HepG2 (cell line): ENCODE data around the gene LRRC45. TPM values are rescaled to one million over a fixed set of nuclear protein-coding genes. Genes with fewer than 3 reads are reported as not detected.

Experiments
- HDAC1 ChIP-seq: sonication (generic); formaldehyde crosslinking; IDR thresholded peaks from 2 replicates; pipeline ENCODE4 v1.5.1; 2020; ENCODE audit warnings: mild to moderate bottlenecking, missing genetic modification reagents
- IRF2 ChIP-seq: IDR thresholded peaks from 2 replicates; pipeline ENCODE4 v1.6.1; 2018; ENCODE audit warnings: missing genetic modification reagents, missing compliant biosample characterization
- ISX ChIP-seq: sonication (generic); formaldehyde crosslinking; conservative IDR thresholded peaks from 2 replicates; pipeline ENCODE4 v1.5.0; 2020; ENCODE audit warnings: missing genetic modification reagents
- KAT7 ChIP-seq: IDR thresholded peaks from 2 replicates; pipeline ENCODE4 v1.6.1; 2018; ENCODE audit warnings: borderline replicate concordance, missing compliant biosample characterization
- NPAS2 ChIP-seq: sonication (generic); formaldehyde crosslinking; IDR thresholded peaks from 2 replicates; pipeline ENCODE4 v1.8.0; 2022; ENCODE audit warnings: mild to moderate bottlenecking, missing genetic modification reagents, borderline replicate concordance
- RXRB ChIP-seq: IDR thresholded peaks from 2 replicates; pipeline ENCODE4 v1.6.1; 2016; ENCODE audit warnings: borderline replicate concordance, missing genetic modification reagents, missing compliant biosample characterization
- SP4 ChIP-seq: sonication (generic); formaldehyde crosslinking; IDR thresholded peaks from 2 replicates; pipeline ENCODE4 v1.8.1; 2023; ENCODE audit warnings: mild to moderate bottlenecking, missing genetic modification reagents
- TOE1 ChIP-seq: sonication (generic); formaldehyde crosslinking; IDR thresholded peaks from 2 replicates; pipeline ENCODE4 v1.4.0; 2020; ENCODE audit warnings: mild to moderate bottlenecking, missing genetic modification reagents
- YY1 ChIP-seq: IDR thresholded peaks from 2 replicates; pipeline ENCODE4 v1.6.1; 2011; ENCODE audit warnings: low read length, low read depth, moderate library complexity, mild to moderate bottlenecking; ENCODE audit not compliant: insufficient read depth, insufficient replicate concordance
- ZFYVE20 ChIP-seq: sonication (generic); formaldehyde crosslinking; IDR thresholded peaks from 2 replicates; pipeline ENCODE4 v1.8.0; 2023; ENCODE audit warnings: low read depth, mild to moderate bottlenecking, moderate library complexity, missing genetic modification reagents, borderline replicate concordance
- ZNF564 ChIP-seq: sonication (generic); formaldehyde crosslinking; IDR thresholded peaks from 2 replicates; pipeline ENCODE4 v1.8.1; 2023; ENCODE audit warnings: mild to moderate bottlenecking, missing genetic modification reagents
- polyA plus RNA-seq, 8 experiments: library from polyadenylated mRNA; depleted of rRNA in 3 of 8; stranded (reverse) in 7 of 8; unstranded in 1 of 8; fragments of >200 nt; fragmentation: Illumina TruSeq in 4 of 8; extraction: Trizol in 4 of 8; gene quantifications; 2 replicates each; pipeline versions ENCODE4 v1.2.1 to v1.2.3, GENCODE V29; 2011 to 2016; ENCODE audit warnings: low read depth in 4 of 8, missing spikeins in 1 of 8, mixed read lengths in 1 of 8; ENCODE audit not compliant: insufficient read depth in 1 of 8
- total RNA-seq, 5 experiments: library from RNA; depleted of rRNA; stranded (reverse); fragments of >200 nt; fragmentation: Illumina TruSeq; extraction: Trizol; gene quantifications; 2 replicates each; pipeline ENCODE4 v1.2.3, GENCODE V29; 2016; ENCODE audit warnings: low read depth in 1 of 5
- TF ChIP-seq, protein P1 (sequence below): sonication (generic); formaldehyde crosslinking; IDR thresholded peaks from 2 replicates; pipeline ENCODE4 v1.9.0; 2021; ENCODE audit warnings: missing genetic modification reagents, borderline replicate concordance
- TF ChIP-seq, protein P2 (sequence below): sonication (generic); formaldehyde crosslinking; IDR thresholded peaks from 2 replicates; pipeline ENCODE4 v1.8.1; 2023; ENCODE audit warnings: mild to moderate bottlenecking, missing genetic modification reagents
- TF ChIP-seq, protein P3 (sequence below): sonication (generic); formaldehyde crosslinking; IDR thresholded peaks from 2 replicates; pipeline ENCODE4 v1.5.1; 2020; ENCODE audit warnings: mild to moderate bottlenecking, missing genetic modification reagents
- TF ChIP-seq, protein P4 (sequence below): sonication (generic); formaldehyde crosslinking; IDR thresholded peaks from 2 replicates; pipeline ENCODE4 v1.8.0; 2022; ENCODE audit warnings: mild to moderate bottlenecking, missing genetic modification reagents, borderline replicate concordance
- TF ChIP-seq, protein P5 (sequence below): sonication (generic); formaldehyde crosslinking; IDR thresholded peaks from 2 replicates; pipeline ENCODE4 v1.5.1; 2020; ENCODE audit warnings: missing genetic modification reagents, mild to moderate bottlenecking, borderline replicate concordance
- TF ChIP-seq, protein P6 (sequence below): sonication (generic); formaldehyde crosslinking; conservative IDR thresholded peaks from 2 replicates; pipeline ENCODE4 v1.4.0; 2020; ENCODE audit warnings: missing genetic modification reagents

The LRRC45 gene
- total and polyA plus RNA-seq, 2 of the 13 experiments (the other 11 are each of a cell fraction or from before 2014, with no cell fraction given): 11.6 to 48.1 TPM

DNA sequence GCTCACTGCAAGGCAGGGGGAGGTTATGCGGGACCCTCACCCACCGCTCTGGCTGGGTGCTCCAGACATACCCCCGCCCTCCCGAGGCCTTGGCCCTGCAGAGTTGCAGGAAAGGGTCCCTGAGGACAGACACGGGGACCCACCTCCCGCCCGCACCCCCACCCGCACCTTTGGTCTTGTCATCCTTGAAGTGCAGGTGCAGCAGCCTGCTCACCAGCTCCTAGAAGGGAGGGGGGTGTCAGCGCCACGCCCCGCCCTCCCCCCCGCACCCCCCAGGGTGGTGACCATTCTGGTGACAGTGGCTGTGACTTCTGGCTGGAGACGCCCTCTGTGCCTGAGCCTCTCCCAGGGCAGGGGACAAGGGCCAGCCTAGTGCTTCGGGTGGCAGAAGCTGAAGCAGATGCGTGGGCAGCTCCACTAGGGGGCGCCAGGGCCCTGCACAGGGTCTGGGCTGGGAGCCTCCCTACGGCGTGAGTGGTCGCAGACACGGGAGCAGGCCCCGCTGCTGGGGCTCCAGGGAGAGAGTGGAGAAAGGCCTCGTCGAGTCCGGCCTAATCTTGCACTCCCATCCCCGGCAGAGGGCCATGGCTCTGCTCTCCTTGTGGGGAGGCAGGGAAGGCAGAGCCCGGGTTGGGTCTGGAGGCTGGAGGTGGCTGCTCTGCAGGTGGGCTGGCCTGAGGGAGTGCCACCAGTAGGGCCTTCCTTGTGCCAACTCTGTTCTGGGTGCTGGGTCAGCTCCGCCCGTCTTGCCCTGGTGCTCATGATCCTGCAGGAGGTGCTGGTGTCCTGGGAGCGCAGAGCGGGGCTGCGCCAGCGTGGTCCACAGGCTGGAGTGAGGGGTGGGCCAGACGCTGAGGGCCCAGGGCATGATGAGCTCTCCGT is 3.2 kb upstream of the LRRC45 start (continued):
- TF ChIP-seq NPAS2 (CRISPR knock-in tag) (no peak), IRF2 (peak; percentile 47; the same call in 1 of the 2 replicates), ZFYVE20 (CRISPR knock-in tag) (no peak), ISX (CRISPR knock-in tag) (no peak), RXRB (0 out of 2 replicates have a peak, but pooled peaks have one; percentile 42), SP4 (CRISPR knock-in tag) (no peak), YY1 (peak; percentile 30), ZNF564 (CRISPR knock-in tag) (no peak), KAT7 (CRISPR knock-in tag) (peak; percentile 67; the same call in 1 of the 2 replicates), TOE1 (CRISPR knock-in tag) (peak; percentile 10; the same call in 1 of the 2 replicates), HDAC1 (CRISPR knock-in tag) (peak; percentile 57)
- TF ChIP-seq, protein P1, sequence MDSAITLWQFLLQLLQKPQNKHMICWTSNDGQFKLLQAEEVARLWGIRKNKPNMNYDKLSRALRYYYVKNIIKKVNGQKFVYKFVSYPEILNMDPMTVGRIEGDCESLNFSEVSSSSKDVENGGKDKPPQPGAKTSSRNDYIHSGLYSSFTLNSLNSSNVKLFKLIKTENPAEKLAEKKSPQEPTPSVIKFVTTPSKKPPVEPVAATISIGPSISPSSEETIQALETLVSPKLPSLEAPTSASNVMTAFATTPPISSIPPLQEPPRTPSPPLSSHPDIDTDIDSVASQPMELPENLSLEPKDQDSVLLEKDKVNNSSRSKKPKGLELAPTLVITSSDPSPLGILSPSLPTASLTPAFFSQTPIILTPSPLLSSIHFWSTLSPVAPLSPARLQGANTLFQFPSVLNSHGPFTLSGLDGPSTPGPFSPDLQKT (CRISPR knock-in tag): no peak
- TF ChIP-seq, protein P2, sequence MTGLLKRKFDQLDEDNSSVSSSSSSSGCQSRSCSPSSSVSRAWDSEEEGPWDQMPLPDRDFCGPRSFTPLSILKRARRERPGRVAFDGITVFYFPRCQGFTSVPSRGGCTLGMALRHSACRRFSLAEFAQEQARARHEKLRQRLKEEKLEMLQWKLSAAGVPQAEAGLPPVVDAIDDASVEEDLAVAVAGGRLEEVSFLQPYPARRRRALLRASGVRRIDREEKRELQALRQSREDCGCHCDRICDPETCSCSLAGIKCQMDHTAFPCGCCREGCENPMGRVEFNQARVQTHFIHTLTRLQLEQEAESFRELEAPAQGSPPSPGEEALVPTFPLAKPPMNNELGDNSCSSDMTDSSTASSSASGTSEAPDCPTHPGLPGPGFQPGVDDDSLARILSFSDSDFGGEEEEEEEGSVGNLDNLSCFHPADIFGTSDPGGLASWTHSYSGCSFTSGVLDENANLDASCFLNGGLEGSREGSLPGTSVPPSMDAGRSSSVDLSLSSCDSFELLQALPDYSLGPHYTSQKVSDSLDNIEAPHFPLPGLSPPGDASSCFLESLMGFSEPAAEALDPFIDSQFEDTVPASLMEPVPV (CRISPR knock-in tag): no peak
- TF ChIP-seq, protein P3, sequence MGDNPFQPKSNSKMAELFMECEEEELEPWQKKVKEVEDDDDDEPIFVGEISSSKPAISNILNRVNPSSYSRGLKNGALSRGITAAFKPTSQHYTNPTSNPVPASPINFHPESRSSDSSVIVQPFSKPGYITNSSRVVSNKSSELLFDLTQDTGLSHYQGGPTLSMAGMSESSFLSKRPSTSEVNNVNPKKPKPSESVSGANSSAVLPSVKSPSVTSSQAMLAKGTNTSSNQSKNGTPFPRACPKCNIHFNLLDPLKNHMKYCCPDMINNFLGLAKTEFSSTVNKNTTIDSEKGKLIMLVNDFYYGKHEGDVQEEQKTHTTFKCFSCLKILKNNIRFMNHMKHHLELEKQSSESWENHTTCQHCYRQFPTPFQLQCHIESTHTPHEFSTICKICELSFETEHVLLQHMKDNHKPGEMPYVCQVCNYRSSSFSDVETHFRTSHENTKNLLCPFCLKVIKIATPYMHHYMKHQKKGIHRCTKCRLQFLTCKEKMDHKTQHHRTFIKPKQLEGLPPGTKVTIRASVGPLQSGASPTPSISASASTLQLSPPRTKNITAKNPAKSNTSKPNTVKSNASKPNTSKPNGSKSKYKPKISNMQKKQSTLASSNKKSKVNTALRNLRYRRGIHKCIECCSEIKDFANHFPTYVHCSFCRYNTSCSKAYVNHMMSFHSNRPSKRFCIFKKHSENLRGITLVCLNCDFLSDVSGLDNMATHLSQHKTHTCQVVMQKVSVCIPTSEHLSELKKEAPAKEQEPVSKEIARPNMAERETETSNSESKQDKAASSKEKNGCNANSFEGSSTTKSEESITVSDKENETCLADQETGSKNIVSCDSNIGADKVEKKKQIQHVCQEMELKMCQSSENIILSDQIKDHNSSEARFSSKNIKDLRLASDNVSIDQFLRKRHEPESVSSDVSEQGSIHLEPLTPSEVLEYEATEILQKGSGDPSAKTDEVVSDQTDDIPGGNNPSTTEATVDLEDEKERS (CRISPR knock-in tag): no peak
- TF ChIP-seq, protein P4, sequence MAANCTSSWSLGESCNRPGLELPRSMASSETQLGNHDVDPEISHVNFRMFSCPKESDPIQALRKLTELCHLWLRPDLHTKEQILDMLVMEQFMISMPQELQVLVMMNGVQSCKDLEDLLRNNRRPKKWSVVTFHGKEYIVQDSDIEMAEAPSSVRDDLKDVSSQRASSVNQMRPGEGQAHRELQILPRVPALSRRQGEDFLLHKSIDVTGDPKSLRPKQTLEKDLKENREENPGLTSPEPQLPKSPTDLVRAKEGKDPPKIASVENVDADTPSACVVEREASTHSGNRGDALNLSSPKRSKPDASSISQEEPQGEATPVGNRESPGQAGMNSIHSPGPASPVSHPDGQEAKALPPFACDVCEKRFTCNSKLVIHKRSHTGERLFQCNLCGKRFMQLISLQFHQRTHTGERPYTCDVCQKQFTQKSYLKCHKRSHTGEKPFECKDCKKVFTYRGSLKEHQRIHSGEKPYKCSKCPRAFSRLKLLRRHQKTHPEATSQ (CRISPR knock-in tag): no peak
- TF ChIP-seq, protein P5, sequence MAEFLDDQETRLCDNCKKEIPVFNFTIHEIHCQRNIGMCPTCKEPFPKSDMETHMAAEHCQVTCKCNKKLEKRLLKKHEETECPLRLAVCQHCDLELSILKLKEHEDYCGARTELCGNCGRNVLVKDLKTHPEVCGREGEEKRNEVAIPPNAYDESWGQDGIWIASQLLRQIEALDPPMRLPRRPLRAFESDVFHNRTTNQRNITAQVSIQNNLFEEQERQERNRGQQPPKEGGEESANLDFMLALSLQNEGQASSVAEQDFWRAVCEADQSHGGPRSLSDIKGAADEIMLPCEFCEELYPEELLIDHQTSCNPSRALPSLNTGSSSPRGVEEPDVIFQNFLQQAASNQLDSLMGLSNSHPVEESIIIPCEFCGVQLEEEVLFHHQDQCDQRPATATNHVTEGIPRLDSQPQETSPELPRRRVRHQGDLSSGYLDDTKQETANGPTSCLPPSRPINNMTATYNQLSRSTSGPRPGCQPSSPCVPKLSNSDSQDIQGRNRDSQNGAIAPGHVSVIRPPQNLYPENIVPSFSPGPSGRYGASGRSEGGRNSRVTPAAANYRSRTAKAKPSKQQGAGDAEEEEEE (CRISPR knock-in tag): no peak
- TF ChIP-seq, protein P6, sequence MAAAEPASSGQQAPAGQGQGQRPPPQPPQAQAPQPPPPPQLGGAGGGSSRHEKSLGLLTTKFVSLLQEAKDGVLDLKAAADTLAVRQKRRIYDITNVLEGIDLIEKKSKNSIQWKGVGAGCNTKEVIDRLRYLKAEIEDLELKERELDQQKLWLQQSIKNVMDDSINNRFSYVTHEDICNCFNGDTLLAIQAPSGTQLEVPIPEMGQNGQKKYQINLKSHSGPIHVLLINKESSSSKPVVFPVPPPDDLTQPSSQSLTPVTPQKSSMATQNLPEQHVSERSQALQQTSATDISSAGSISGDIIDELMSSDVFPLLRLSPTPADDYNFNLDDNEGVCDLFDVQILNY (CRISPR knock-in tag): no peak
